ENCODE results near the gene ACTG2.
"Not testable (repeated sequence)": the region's sequence is repeated elsewhere in the genome, so short reads cannot be mapped to it uniquely, and the experiment has no call there.

ACTG2 gene

DNA sequence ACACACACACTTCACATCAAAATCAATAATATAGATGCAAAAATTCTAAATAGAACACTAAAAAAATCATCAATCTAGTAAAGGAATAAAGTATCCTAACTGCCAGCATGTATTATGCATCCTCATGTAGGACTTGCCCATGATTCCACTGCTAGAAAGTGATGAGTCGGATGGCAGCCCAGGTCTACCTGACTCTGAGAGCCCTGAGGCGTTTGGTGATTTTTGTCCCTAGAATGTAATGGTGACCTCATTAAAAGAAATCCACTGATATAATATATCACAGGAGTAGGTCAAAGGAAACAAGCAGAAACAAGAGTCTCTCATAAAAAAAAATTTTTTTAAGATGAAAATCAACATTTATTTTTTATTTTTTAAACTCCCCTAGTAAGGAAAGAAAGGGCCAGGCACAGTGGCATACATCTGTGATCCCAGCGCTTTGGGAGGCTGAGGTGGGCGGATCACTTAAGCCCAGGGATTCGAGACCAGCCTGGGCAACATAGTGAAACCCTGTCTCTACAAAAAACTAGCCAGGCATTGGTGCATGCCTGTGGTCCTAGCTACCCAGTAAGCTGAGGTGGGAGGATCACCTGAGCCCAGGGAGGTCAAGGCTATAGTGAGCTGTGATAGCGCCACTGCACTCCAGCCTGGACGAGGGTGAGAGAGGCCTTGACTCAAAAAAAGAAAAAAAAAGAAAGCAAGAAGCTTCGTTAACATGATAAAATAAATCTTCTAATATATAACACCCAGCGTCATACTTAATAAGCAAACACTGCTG lies 24.4 kb upstream of the ACTG2 start:
- Histone ChIP-seq H3K36me3 (ENCODE audit: control insufficient read depth, insufficient read depth, low read length) (no peaks in the 10 kb centered on the region), H3K9me3 (ENCODE audit: control insufficient read depth, low read length) (no peaks in the 10 kb centered on the region), H3K4me3 (ENCODE audit: low read depth, low read length) (no peak overlapping the region), H3K4me1 (no peaks in the 10 kb centered on the region), H3K4me2 (ENCODE audit: low read length) (no peak overlapping the region), H3K79me2 (no peaks in the 10 kb centered on the region), H3K27me3 (ENCODE audit: control insufficient read depth, insufficient read depth, low read length) (no peaks in the 10 kb centered on the region), H2AFZ (no peak overlapping the region), H3K9ac (no peak overlapping the region), H3K27ac (no peak overlapping the region)
- TF ChIP-seq, protein P1, sequence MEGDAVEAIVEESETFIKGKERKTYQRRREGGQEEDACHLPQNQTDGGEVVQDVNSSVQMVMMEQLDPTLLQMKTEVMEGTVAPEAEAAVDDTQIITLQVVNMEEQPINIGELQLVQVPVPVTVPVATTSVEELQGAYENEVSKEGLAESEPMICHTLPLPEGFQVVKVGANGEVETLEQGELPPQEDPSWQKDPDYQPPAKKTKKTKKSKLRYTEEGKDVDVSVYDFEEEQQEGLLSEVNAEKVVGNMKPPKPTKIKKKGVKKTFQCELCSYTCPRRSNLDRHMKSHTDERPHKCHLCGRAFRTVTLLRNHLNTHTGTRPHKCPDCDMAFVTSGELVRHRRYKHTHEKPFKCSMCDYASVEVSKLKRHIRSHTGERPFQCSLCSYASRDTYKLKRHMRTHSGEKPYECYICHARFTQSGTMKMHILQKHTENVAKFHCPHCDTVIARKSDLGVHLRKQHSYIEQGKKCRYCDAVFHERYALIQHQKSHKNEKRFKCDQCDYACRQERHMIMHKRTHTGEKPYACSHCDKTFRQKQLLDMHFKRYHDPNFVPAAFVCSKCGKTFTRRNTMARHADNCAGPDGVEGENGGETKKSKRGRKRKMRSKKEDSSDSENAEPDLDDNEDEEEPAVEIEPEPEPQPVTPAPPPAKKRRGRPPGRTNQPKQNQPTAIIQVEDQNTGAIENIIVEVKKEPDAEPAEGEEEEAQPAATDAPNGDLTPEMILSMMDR (IDR thresholded peaks at IDR 0.05), result no peak

GRCh38 chr2:73870084-73870483 lies 22.7 kb upstream of the ACTG2 start:
- H3K79me2 ChIP-seq, result no peaks in the 10 kb centered on the region
- TF ChIP-seq, protein P1 (IDR thresholded peaks at IDR 0.05), result no peak
- no peak overlapping the region for H2AFZ ChIP-seq
- H3K9me3 ChIP-seq (ENCODE audit: control insufficient read depth, low read length), result no peaks in the 10 kb centered on the region
- no peak overlapping the region for H3K4me2 ChIP-seq (ENCODE audit: low read length)
- no peak overlapping the region for H3K9ac ChIP-seq
- no peak overlapping the region for H3K27ac ChIP-seq
- H3K27me3 ChIP-seq (ENCODE audit: control insufficient read depth, insufficient read depth, low read length), result no peaks in the 10 kb centered on the region
- no peaks in the 10 kb centered on the region for H3K36me3 ChIP-seq (ENCODE audit: control insufficient read depth, insufficient read depth, low read length)
- no peaks in the 10 kb centered on the region for H3K4me1 ChIP-seq
- H3K4me3 ChIP-seq (ENCODE audit: low read depth, low read length), result no peak overlapping the region

GRCh38 chr2:73877071-73877802 lies 15.6 kb upstream of the ACTG2 start:
- Histone ChIP-seq H3K27ac (no peak overlapping the region), H3K4me1 (peaks cover 5% of the 10 kb centered on the region), H3K27me3 (ENCODE audit: control insufficient read depth, insufficient read depth, low read length) (no peaks in the 10 kb centered on the region), H3K36me3 (ENCODE audit: control insufficient read depth, insufficient read depth, low read length) (no peaks in the 10 kb centered on the region), H3K9me3 (ENCODE audit: control insufficient read depth, low read length) (no peaks in the 10 kb centered on the region), H3K79me2 (no peaks in the 10 kb centered on the region), H3K4me2 (ENCODE audit: low read length) (peak overlapping the region; percentile 34), H2AFZ (peak overlapping the region; percentile 31), H3K9ac (no peak overlapping the region), H3K4me3 (ENCODE audit: low read depth, low read length) (no peak overlapping the region)
- TF ChIP-seq, protein P1 (IDR thresholded peaks at IDR 0.05), result no peak

DNA sequence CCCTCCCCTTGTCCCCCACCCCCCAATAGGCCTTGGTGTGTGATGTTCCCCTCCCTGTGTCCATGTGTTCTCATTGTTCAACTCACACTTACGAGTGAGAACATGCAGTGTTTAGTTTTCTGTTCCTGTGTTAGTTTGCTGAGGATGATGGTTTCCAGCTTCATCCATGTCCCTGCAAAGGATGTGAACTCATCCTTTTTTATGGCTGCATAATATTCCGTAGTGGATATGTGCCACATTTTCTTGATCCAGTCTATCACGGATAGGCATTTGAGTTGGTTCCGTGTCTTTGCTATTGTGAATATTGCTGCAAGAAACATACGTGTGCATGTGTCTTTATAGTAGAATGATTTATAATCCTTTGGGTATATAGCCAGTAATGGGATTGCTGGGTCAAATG lies 14.8 kb upstream of the ACTG2 start:
- H3K79me2 ChIP-seq; H3K9ac ChIP-seq; H3K36me3 ChIP-seq (ENCODE audit: control insufficient read depth, insufficient read depth, low read length); H2AFZ ChIP-seq; H3K4me1 ChIP-seq; H3K27ac ChIP-seq; H3K9me3 ChIP-seq (ENCODE audit: control insufficient read depth, low read length); H3K4me2 ChIP-seq (ENCODE audit: low read length); H3K27me3 ChIP-seq (ENCODE audit: control insufficient read depth, insufficient read depth, low read length); H3K4me3 ChIP-seq (ENCODE audit: low read depth, low read length): not testable (repeated sequence)

DNA sequence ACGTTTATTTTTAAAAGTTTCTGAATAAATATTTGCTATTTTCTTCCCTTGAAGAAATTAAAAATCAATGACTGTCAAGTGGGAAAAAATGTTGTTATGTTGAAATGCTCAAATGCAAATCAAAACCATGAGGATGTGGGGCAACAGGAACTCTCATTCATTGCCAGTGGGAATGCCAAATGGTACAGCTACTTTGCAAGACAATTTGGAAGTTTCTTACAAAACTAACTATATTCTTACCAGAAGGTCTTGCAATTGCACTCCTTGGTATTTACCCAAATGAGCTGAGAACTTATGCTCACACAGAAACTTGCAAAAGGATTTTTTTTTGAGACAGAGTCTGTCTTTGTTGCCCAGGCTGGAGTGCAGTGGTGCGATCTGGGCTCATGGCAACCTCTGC lies 7.4 kb upstream of the ACTG2 start:
- TF ChIP-seq, protein P1 (IDR thresholded peaks at IDR 0.05), result no peak
- Histone ChIP-seq H3K36me3 (ENCODE audit: control insufficient read depth, insufficient read depth, low read length) (no peaks in the 10 kb centered on the region), H2AFZ (no peak overlapping the region), H3K4me1 (no peaks in the 10 kb centered on the region), H3K9me3 (ENCODE audit: control insufficient read depth, low read length) (no peaks in the 10 kb centered on the region), H3K79me2 (no peaks in the 10 kb centered on the region), H3K4me2 (ENCODE audit: low read length) (no peak overlapping the region), H3K9ac (no peak overlapping the region), H3K27me3 (ENCODE audit: control insufficient read depth, insufficient read depth, low read length) (no peaks in the 10 kb centered on the region), H3K4me3 (ENCODE audit: low read depth, low read length) (no peak overlapping the region), H3K27ac (no peak overlapping the region)

Measured in parathyroid adenoma (tissue), 2 donors.